Spleen (tissue), 11 donors: ENCODE data around the gene SERINC1. TPM values are rescaled to one million over a fixed set of nuclear protein-coding genes. Genes with fewer than 3 reads are reported as not detected.

Experiments used
- DNase-seq: peaks from one replicate; pipeline ENCODE4 v3.0.0-alpha.2; 2020
- H3K27ac ChIP-seq, 8 donors: fragments of 200-600 bp; sonication (generic) in 7 of 8; 1 replicate in 4 of 8; 2 replicates in 4 of 8; pipeline versions ENCODE4 v1.5.0 to v1.8.0; 2016 to 2021; ENCODE audit warnings: inconsistent platforms in 4 of 8, mild to moderate bottlenecking in 4 of 8, moderate library complexity in 1 of 8
- H3K27me3 ChIP-seq, 7 donors: fragments of 200-600 bp; sonication (generic) in 6 of 7; replicated peaks in 1 of 7; 1 replicate in 4 of 7; 2 replicates in 3 of 7; pipeline versions ENCODE4 v1.5.0 to v1.8.0; 2016 to 2021; ENCODE audit warnings: inconsistent platforms in 3 of 7, mild to moderate bottlenecking in 1 of 7
- H3K36me3 ChIP-seq, 6 donors: fragments of 200-600 bp; sonication (generic) in 5 of 6; 1 replicate in 4 of 6; 2 replicates in 2 of 6; pipeline versions ENCODE4 v1.5.0 to v1.8.0; 2016 to 2021; ENCODE audit warnings: inconsistent platforms in 2 of 6
- H3K4me1 ChIP-seq, 6 donors: fragments of 200-600 bp; sonication (generic) in 5 of 6; 1 replicate in 3 of 6; 2 replicates in 3 of 6; pipeline versions ENCODE4 v1.5.0 to v1.8.0; 2016 to 2021; ENCODE audit warnings: inconsistent platforms in 3 of 6
- H3K4me3 ChIP-seq, 8 donors: fragments of 200-600 bp; sonication (generic) in 7 of 8; 1 replicate in 4 of 8; 2 replicates in 4 of 8; pipeline versions ENCODE4 v1.5.0 to v1.8.0; 2016 to 2021; ENCODE audit warnings: inconsistent platforms in 4 of 8, mild to moderate bottlenecking in 4 of 8, moderate library complexity in 2 of 8
- H3K9me3 ChIP-seq, 8 donors: fragments of 200-600 bp; sonication (generic) in 7 of 8; 1 replicate in 4 of 8; 2 replicates in 4 of 8; pipeline versions ENCODE4 v1.5.0 to v1.8.0; 2016 to 2021; ENCODE audit warnings: inconsistent platforms in 4 of 8
- POLR2A ChIP-seq, 3 donors: fragments of 450-650 bp; IDR thresholded peaks; one replicate each; pipeline ENCODE4 v1.5.1; 2017; ENCODE audit warnings: antibody characterized with exemption in 3 of 3, mild to moderate bottlenecking in 1 of 3
- POLR2AphosphoS5 ChIP-seq, 3 donors: sonication (generic); formaldehyde crosslinking; IDR thresholded peaks; one replicate each; pipeline ENCODE4 v1.5.1; 2017; ENCODE audit warnings: antibody characterized with exemption in 3 of 3
- WGBS, 5 donors: extraction: QIAGEN DNeasy Blood & Tissue Kit in 3 of 5; methylation state at CpG; one replicate each; pipeline versions ENCODE4 v1.1.5 to v1.1.7; 2013 to 2018; 5-methylcytosine and 5-hydroxymethylcytosine counted together
- intact Hi-C: fragments of 100-400 bp; cut with DNase I; formaldehyde crosslinking; loops from one replicate; pipeline ENCODE4 v1.15.0; 2023; ENCODE audit warnings: low total_unique reads
- polyA plus RNA-seq, 3 donors: library from polyadenylated mRNA; stranded (reverse); fragments of 200-250 nt; gene quantifications; one replicate each; pipeline ENCODE4 v1.2.1, GENCODE V29; 2013
- total RNA-seq, 7 donors: library from RNA; depleted of rRNA in 3 of 7; stranded (reverse); fragments of >200 nt in 3 of 7; fragmentation: NEBNext Ultra II Directional in 4 of 7; extraction: Animal tissue kit (Norgen Biotek cat#: 25700) in 4 of 7; gene quantifications; one replicate each; pipeline versions ENCODE4 v1.1.0 to v1.2.1, GENCODE V29; 2016 to 2021
- TF ChIP-seq, protein P1 (sequence below), 11 experiments: fragments of 200-600 bp in 7 of 11; fragments of 450-650 bp in 4 of 11; sonication (generic) in 4 of 11; IDR thresholded peaks in 8 of 11; conservative IDR thresholded peaks in 3 of 11; 1 replicate in 7 of 11; 2 replicates in 4 of 11; pipeline versions ENCODE4 v1.4.0 to v1.8.0; 2016 to 2021; ENCODE audit warnings: antibody characterized with exemption in 11 of 11, inconsistent platforms in 4 of 11, mild to moderate bottlenecking in 1 of 11
- donor health status: healthy with polysubstance abuse.
- donor health status: DM: no; HTN: no; CAD: no; lungs with moderate emphysema.
- donor health status: DM: no; HTN: no; CAD: no.
- donor health status: Bipolar disorder and iron deficiency.
- donor health status: healthy.
- donor health status: DM: no; HTN: no; CAD: no.
- donor health status: DM: yes; HTN: yes; CAD: no.

Gene SERINC1
- total and polyA plus RNA-seq, 10 donors: 26.6 to 191 (median 145) TPM

DNA sequence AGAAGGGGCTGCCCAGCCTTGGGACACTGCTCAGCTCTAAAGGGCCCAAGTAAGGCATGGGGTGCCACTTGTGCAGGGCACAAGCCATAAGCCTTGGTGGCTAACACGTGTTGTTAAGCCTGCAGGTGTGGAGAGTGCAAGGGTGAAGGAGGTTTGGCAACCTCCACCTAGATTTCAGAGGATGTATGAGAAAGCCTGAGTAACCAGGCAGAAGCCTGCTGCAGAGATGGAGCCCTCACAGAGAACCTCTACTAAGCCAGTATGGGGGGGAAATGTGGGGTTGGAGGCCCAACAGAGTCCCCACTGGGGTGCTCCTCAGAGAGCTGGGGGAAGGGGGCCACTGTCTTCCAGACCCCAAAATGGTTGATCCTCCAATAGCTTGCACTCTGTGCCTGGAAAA, 32.6 kb downstream of the SERINC1 start:
- Histone ChIP-seq H3K4me3 (no peak overlapping the region), H3K9me3 (peaks cover 0 to 29% (median 20%) of the 10 kb centered on the region in 8 donors), H3K4me1 (no peaks in the 10 kb centered on the region), H3K27ac (no peak overlapping the region), H3K36me3 (peaks cover 0 to 96% (median 48%) of the 10 kb centered on the region in 6 donors), H3K27me3 (no peaks in the 10 kb centered on the region)
- intact Hi-C loops: no loop called here
- TF ChIP-seq POLR2AphosphoS5 (IDR thresholded peaks at IDR 0.05) (peak in 2 of 3 donors; percentile 15 to 53), POLR2A (IDR thresholded peaks at IDR 0.05) (no peak)
- 92 to 100% (median 96%) methylated on average over 1 of the region's 1 CpG for WGBS, 5 donors
- no peak for DNase-seq

DNA sequence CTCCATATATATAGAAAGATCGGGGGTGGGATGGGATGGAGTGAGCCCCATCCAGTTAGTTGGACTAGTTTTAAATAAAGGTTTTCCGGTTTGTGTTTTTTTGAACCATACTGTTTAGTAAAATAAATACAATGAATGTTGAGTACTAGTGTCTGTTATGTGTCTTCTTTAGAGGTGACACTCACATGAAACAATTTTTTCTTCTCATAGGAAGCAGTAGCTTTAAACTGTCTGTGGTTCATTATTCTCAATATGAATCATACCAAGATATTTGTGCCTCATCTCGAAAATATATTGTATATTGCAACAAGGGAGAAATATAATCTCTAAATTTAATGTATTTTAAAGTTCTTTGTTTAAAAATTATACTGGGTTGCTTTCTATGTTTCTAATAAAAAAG, 38.8 kb downstream of the SERINC1 start:
- intact Hi-C loops: no loop called here
- Histone ChIP-seq H3K9me3 (peaks cover 0 to 2% (median 0%) of the 10 kb centered on the region in 8 donors), H3K4me1 (no peaks in the 10 kb centered on the region), H3K27me3 (no peaks in the 10 kb centered on the region), H3K4me3 (no peak overlapping the region), H3K36me3 (peaks cover 0 to 94% (median 34%) of the 10 kb centered on the region in 6 donors), H3K27ac (no peak overlapping the region)
- TF ChIP-seq POLR2A (IDR thresholded peaks at IDR 0.05) (no peak), POLR2AphosphoS5 (IDR thresholded peaks at IDR 0.05) (no peak)
- TF ChIP-seq, protein P1, sequence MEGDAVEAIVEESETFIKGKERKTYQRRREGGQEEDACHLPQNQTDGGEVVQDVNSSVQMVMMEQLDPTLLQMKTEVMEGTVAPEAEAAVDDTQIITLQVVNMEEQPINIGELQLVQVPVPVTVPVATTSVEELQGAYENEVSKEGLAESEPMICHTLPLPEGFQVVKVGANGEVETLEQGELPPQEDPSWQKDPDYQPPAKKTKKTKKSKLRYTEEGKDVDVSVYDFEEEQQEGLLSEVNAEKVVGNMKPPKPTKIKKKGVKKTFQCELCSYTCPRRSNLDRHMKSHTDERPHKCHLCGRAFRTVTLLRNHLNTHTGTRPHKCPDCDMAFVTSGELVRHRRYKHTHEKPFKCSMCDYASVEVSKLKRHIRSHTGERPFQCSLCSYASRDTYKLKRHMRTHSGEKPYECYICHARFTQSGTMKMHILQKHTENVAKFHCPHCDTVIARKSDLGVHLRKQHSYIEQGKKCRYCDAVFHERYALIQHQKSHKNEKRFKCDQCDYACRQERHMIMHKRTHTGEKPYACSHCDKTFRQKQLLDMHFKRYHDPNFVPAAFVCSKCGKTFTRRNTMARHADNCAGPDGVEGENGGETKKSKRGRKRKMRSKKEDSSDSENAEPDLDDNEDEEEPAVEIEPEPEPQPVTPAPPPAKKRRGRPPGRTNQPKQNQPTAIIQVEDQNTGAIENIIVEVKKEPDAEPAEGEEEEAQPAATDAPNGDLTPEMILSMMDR (IDR thresholded peaks at IDR 0.05 in 8 of 11, conservative IDR thresholded peaks at IDR 0.05 in 3 of 11): no peak
- no peak for DNase-seq
- WGBS, 5 donors: 77 to 86% (median 84%) methylated on average over 3 of the region's 3 CpGs

DNA sequence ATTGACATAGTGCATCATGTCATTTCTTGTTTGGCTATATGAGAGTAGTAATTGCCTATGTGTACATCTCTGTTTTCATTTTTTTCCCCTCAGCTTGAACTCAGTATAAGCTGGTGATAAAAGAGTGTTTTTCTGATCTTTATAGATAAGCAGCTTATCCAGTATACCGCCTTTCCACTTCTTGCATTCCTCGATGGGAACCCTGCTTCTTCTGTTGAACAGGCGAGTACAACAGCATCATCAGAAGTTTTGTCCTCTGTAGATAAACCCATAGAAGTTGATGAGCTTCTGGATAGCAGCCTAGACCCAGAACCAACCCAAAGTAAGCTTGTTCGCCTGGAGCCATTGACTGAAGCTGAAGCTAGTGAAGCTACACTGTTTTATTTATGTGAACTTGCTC, 39.8 kb downstream of the SERINC1 start:
- intact Hi-C loops: no loop called here
- no peak overlapping the region for H3K27ac ChIP-seq

GRCh38 chr6:122429323-122429722, 42.3 kb downstream of the SERINC1 start:
- intact Hi-C loops: no loop called here
- DNase-seq: no peak
- no peak overlapping the region for H3K4me3 ChIP-seq
- H3K9me3 ChIP-seq: no peaks in the 10 kb centered on the region
- H3K4me1 ChIP-seq: no peaks in the 10 kb centered on the region
- H3K36me3 ChIP-seq: peaks cover 0 to 98% (median 25%) of the 10 kb centered on the region in 6 donors
- H3K27me3 ChIP-seq: no peaks in the 10 kb centered on the region
- H3K27ac ChIP-seq: no peak overlapping the region
- TF ChIP-seq POLR2AphosphoS5 (IDR thresholded peaks at IDR 0.05) (no peak), POLR2A (IDR thresholded peaks at IDR 0.05) (no peak)
- TF ChIP-seq, protein P1 (IDR thresholded peaks at IDR 0.05 in 8 of 11, conservative IDR thresholded peaks at IDR 0.05 in 3 of 11): no peak

More for the DNA sequence above, 39.8 kb downstream of the SERINC1 start:
- Histone ChIP-seq H3K27me3 (no peaks in the 10 kb centered on the region), H3K4me3 (no peak overlapping the region), H3K9me3 (no peaks in the 10 kb centered on the region), H3K36me3 (peaks cover 0 to 94% (median 30%) of the 10 kb centered on the region in 6 donors), H3K4me1 (no peaks in the 10 kb centered on the region)
- WGBS, 5 donors: 95 to 98% (median 96%) methylated on average over 4 of the region's 4 CpGs
- TF ChIP-seq, protein P1 (IDR thresholded peaks at IDR 0.05 in 8 of 11, conservative IDR thresholded peaks at IDR 0.05 in 3 of 11): no peak
- TF ChIP-seq POLR2AphosphoS5 (IDR thresholded peaks at IDR 0.05) (no peak), POLR2A (IDR thresholded peaks at IDR 0.05) (no peak)
- DNase-seq: no peak

- intact Hi-C loops: no loop called here
- no peaks in the 10 kb centered on the region for H3K4me1 ChIP-seq
- H3K36me3 ChIP-seq: peaks cover 0 to 98% (median 27%) of the 10 kb centered on the region in 6 donors
- no peak overlapping the region for H3K4me3 ChIP-seq
- H3K27ac ChIP-seq: no peak overlapping the region
- WGBS, 5 donors: 85 to 96% (median 94%) methylated on average over 1 of the region's 1 CpG
- TF ChIP-seq, protein P1 (IDR thresholded peaks at IDR 0.05 in 8 of 11, conservative IDR thresholded peaks at IDR 0.05 in 3 of 11): no peak
- TF ChIP-seq POLR2A (IDR thresholded peaks at IDR 0.05): no peak
- no peak for TF ChIP-seq POLR2AphosphoS5 (IDR thresholded peaks at IDR 0.05)
- no peaks in the 10 kb centered on the region for H3K27me3 ChIP-seq
- no peak for DNase-seq
- H3K9me3 ChIP-seq: no peaks in the 10 kb centered on the region
These were observed 42.8 kb downstream of the SERINC1 start for GRCh38 chr6:122428781-122429180.
